ENCODE measurements around the gene PMPCB.

The PMPCB gene

DNA sequence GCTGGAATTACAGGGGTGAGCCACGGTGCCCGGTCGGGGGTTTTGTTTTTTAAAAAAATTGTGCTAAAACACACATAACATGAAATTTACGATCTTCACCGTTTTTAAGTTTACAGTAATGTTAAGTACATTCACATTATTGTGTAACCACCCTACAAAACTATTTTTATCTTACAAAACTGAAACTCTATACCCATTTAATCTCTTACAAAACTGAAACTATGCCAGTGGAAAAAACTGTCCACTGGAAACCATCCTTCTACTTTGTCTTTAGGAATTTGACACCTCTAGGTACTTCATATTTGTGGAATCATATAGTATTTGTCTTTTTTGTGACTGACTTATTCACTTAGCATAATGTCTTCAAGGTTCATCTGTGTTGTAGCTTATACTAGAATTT lies 49.2 kb downstream of the PMPCB start:
- no peak for DNase-seq
- H3K27me3 ChIP-seq (replicated peaks in 2 of 5; ENCODE audit: control insufficient read depth in 4 of 5, insufficient read depth in 5 of 5, low read length in 4 of 5): no peaks in the 10 kb centered on the region
- WGBS (ENCODE audit: insufficient coverage): no CpG with 5 or more reads among the region's 5 CpGs
- ChIA-PET CTCF (interaction anchor here (1.0 kb wide), 1 partner anchor 25 kb away, joined by 3 read pairs; no protein-coding TSS in a partner anchor), POLR2A (no interaction called here)
- H3K4me1 ChIP-seq (ENCODE audit: control extremely low read depth in 1 of 4, control insufficient read depth in 4 of 4, insufficient read depth in 4 of 4, low read length in 3 of 4): peaks cover 27 to 52% (median 34%) of the 10 kb centered on the region in 4 experiments
- H3K9me3 ChIP-seq (ENCODE audit: control extremely low read depth in 1 of 5, control insufficient read depth in 4 of 5, insufficient read depth in 2 of 5, low read depth in 1 of 5, low read length in 4 of 5): no peaks in the 10 kb centered on the region
- H3K27ac ChIP-seq (ENCODE audit: insufficient read depth in 1 of 2, low read depth in 1 of 2, low read length in 2 of 2, poor library complexity in 1 of 2, severe bottlenecking in 2 of 2): no peak overlapping the region
- peaks cover 0 to 14% (median 7%) of the 10 kb centered on the region in 4 experiments for H3K36me3 ChIP-seq (ENCODE audit: control insufficient read depth in 4 of 4, insufficient read depth in 4 of 4, low read length in 3 of 4)
- H3K4me3 ChIP-seq (ENCODE audit: control insufficient read depth in 1 of 7, extremely low read depth in 1 of 7, insufficient read depth in 4 of 7, low read depth in 2 of 7, low read length in 6 of 7): peak overlapping the region in 1 of 7 experiments; percentile 74

DNA sequence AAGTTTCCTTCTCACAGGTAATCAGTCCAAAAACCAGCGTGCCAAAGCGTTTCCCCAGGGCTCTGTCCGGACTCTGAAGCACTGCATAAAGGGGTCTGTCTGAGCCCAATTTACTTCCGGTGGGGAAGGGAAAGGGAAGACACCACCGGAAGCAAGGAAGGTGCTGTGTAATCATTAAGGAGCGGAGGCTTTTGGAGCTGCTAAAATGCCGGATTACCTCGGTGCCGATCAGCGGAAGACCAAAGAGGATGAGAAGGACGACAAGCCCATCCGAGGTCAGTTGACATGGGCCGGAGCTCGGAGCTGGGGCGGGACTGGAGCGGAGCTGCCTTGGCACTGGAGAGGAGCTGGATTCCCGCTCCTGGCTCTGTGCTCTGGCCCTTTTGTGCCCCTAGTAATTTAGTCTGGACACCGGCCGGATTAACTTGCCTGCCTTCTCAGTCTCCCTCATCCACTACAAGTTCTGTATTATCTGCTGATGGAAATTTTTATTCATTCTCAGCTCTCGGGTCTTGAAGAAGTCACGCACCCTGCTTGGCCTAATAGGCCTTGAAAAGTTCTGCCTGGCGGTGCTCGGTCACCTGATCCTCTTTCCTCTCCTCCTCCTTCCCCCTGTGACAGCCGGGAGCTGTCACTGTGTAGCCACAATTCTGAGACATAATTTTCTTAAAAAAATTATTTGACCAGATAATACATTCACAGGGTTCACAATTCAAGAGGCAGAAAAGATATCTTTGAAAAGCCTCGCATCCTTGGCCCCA lies 50.5 kb downstream of the PMPCB start, which contains the start of gene PSMC2:
Gene PSMC2 (plus strand): TSS at position 137 of the 761 bp plus-strand sequence. CDS start 69 bp downstream, at position 206.
- Histone ChIP-seq H3K27me3 (replicated peaks in 2 of 5; ENCODE audit: control insufficient read depth in 4 of 5, insufficient read depth in 5 of 5, low read length in 4 of 5) (no peaks in the 10 kb centered on the region), H3K4me3 (ENCODE audit: control insufficient read depth in 1 of 7, extremely low read depth in 1 of 7, insufficient read depth in 4 of 7, low read depth in 2 of 7, low read length in 6 of 7) (peak within 1 kb of the TSS; percentile 74 to 100 (median 98)), H3K27ac (ENCODE audit: insufficient read depth in 1 of 2, low read depth in 1 of 2, low read length in 2 of 2, poor library complexity in 1 of 2, severe bottlenecking in 2 of 2) (peak within 1 kb of the TSS; percentile 97 to 99), H3K4me1 (ENCODE audit: control extremely low read depth in 1 of 4, control insufficient read depth in 4 of 4, insufficient read depth in 4 of 4, low read length in 3 of 4) (peaks cover 27 to 50% (median 34%) of the 10 kb centered on the region in 4 experiments), H3K36me3 (ENCODE audit: control insufficient read depth in 4 of 4, insufficient read depth in 4 of 4, low read length in 3 of 4) (peaks cover 2 to 18% (median 9%) of the 10 kb centered on the region in 4 experiments), H3K9me3 (ENCODE audit: control extremely low read depth in 1 of 5, control insufficient read depth in 4 of 5, insufficient read depth in 2 of 5, low read depth in 1 of 5, low read length in 4 of 5) (no peaks in the 10 kb centered on the region)
- peak; percentile 95 to 97 (median 96) for DNase-seq
- CTCF ChIA-PET: interaction anchor here (0.7 to 1.8 kb wide), 3 partner anchors 9 to 59 kb away, joined by 3 to 6 read pairs (median 3); no protein-coding TSS in a partner anchor
- 0% methylated on average over 16 of the region's 25 CpGs for WGBS (ENCODE audit: insufficient coverage)
- POLR2A ChIA-PET: no interaction called here

DNA sequence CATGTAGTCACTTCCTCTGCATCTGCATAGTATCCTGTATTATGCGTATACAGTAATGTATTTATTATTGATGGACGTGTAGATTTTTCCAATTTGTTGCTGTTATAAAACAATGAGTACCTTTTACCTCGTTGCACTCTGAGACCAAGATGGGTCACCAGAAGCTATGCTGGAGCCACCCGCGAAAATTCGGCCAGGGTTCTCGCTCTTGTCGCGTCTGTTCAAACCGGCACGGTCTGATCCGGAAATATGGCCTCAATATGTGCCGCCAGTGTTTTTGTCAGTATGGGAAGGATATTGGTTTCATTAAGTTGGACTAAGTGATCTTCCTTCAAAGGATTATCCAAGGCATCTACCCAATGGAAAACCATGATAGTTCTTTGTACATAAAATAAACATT lies 51.2 kb downstream of the PMPCB start:
- CTCF ChIA-PET: interaction anchor here (1.0 to 1.8 kb wide), 2 partner anchors 10 to 58 kb away, joined by 3 to 6 read pairs; no protein-coding TSS in a partner anchor
- peaks cover 23 to 44% (median 31%) of the 10 kb centered on the region in 4 experiments for H3K4me1 ChIP-seq (ENCODE audit: control extremely low read depth in 1 of 4, control insufficient read depth in 4 of 4, insufficient read depth in 4 of 4, low read length in 3 of 4)
- H3K9me3 ChIP-seq (ENCODE audit: control extremely low read depth in 1 of 5, control insufficient read depth in 4 of 5, insufficient read depth in 2 of 5, low read depth in 1 of 5, low read length in 4 of 5): no peaks in the 10 kb centered on the region
- H3K36me3 ChIP-seq (ENCODE audit: control insufficient read depth in 4 of 4, insufficient read depth in 4 of 4, low read length in 3 of 4): peaks cover 3 to 20% (median 11%) of the 10 kb centered on the region in 4 experiments
- peak overlapping the region; percentile 97 to 99 for H3K27ac ChIP-seq (ENCODE audit: insufficient read depth in 1 of 2, low read depth in 1 of 2, low read length in 2 of 2, poor library complexity in 1 of 2, severe bottlenecking in 2 of 2)
- WGBS (ENCODE audit: insufficient coverage): 2% methylated on average over 10 of the region's 13 CpGs
- no peaks in the 10 kb centered on the region for H3K27me3 ChIP-seq (replicated peaks in 2 of 5; ENCODE audit: control insufficient read depth in 4 of 5, insufficient read depth in 5 of 5, low read length in 4 of 5)
- POLR2A ChIA-PET: no interaction called here
- H3K4me3 ChIP-seq (ENCODE audit: control insufficient read depth in 1 of 7, extremely low read depth in 1 of 7, insufficient read depth in 4 of 7, low read depth in 2 of 7, low read length in 6 of 7): peak overlapping the region in 6 of 7 experiments; percentile 74 to 100 (median 98)
- DNase-seq: peak in 2 of 3 donors; percentile 15 to 21

DNA sequence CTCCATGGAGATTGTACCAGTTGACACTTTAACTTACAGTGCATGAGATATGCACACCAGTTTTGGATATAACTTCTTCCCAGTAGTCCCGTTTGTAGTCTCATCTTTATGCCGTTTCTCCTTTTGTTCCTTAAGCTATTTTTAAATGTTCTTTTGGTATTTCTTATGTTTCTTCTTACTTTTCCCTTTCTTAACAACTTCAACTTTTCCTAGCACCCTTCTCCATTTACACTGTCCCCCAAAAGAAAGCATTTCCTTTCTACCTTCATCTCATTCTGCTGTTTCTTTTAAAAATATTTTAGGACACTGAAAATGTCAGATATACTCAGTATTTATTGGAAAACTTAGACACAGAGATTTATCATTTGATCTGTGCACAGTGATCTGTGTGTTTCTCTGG lies 51.7 kb downstream of the PMPCB start:
- DNase-seq: no peak
- WGBS (ENCODE audit: insufficient coverage): no CpG with 5 or more reads among the region's 2 CpGs
- no peaks in the 10 kb centered on the region for H3K9me3 ChIP-seq (ENCODE audit: control extremely low read depth in 1 of 5, control insufficient read depth in 4 of 5, insufficient read depth in 2 of 5, low read depth in 1 of 5, low read length in 4 of 5)
- H3K4me3 ChIP-seq (ENCODE audit: control insufficient read depth in 1 of 7, extremely low read depth in 1 of 7, insufficient read depth in 4 of 7, low read depth in 2 of 7, low read length in 6 of 7): peak overlapping the region in 5 of 7 experiments; percentile 74 to 100 (median 98)
- H3K27ac ChIP-seq (ENCODE audit: insufficient read depth in 1 of 2, low read depth in 1 of 2, low read length in 2 of 2, poor library complexity in 1 of 2, severe bottlenecking in 2 of 2): peak overlapping the region in 1 of 2 experiments; percentile 99
- POLR2A ChIA-PET: no interaction called here
- CTCF ChIA-PET: interaction anchor here (1.8 kb wide), 1 partner anchor 57 kb away, joined by 6 read pairs; no protein-coding TSS in a partner anchor
- H3K4me1 ChIP-seq (ENCODE audit: control extremely low read depth in 1 of 4, control insufficient read depth in 4 of 4, insufficient read depth in 4 of 4, low read length in 3 of 4): peaks cover 18 to 39% (median 26%) of the 10 kb centered on the region in 4 experiments
- H3K36me3 ChIP-seq (ENCODE audit: control insufficient read depth in 4 of 4, insufficient read depth in 4 of 4, low read length in 3 of 4): peaks cover 3 to 20% (median 11%) of the 10 kb centered on the region in 4 experiments
- no peaks in the 10 kb centered on the region for H3K27me3 ChIP-seq (replicated peaks in 2 of 5; ENCODE audit: control insufficient read depth in 4 of 5, insufficient read depth in 5 of 5, low read length in 4 of 5)

DNA sequence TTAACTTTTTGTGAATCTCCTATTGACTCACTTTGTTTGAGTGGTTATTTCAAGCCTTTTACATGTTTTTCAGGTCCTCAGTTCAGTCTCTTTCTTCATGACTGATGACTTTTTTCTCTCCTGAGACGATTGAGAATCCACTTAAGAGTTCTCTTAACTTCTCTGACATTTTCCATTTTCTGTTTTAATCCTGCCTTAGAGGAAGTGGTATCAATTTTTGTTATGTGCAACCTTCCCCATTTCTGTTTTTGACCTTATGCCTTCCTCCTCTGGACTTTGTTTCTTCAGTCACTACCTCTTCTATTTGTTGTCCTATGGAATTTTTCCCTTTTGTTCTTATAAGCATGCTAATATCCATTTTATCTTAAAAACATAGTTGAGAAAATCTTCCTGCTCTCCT lies 52.6 kb downstream of the PMPCB start:
- peak overlapping the region in 1 of 7 experiments; percentile 4 for H3K4me3 ChIP-seq (ENCODE audit: control insufficient read depth in 1 of 7, extremely low read depth in 1 of 7, insufficient read depth in 4 of 7, low read depth in 2 of 7, low read length in 6 of 7)
- CTCF ChIA-PET: no interaction called here

More for the DNA sequence above, 52.6 kb downstream of the PMPCB start:
- POLR2A ChIA-PET: no interaction called here
- WGBS (ENCODE audit: insufficient coverage): no CpG with 5 or more reads among the region's 1 CpG
- H3K27me3 ChIP-seq (replicated peaks in 2 of 5; ENCODE audit: control insufficient read depth in 4 of 5, insufficient read depth in 5 of 5, low read length in 4 of 5): no peaks in the 10 kb centered on the region
- peaks cover 15 to 37% (median 26%) of the 10 kb centered on the region in 4 experiments for H3K4me1 ChIP-seq (ENCODE audit: control extremely low read depth in 1 of 4, control insufficient read depth in 4 of 4, insufficient read depth in 4 of 4, low read length in 3 of 4)
- H3K9me3 ChIP-seq (ENCODE audit: control extremely low read depth in 1 of 5, control insufficient read depth in 4 of 5, insufficient read depth in 2 of 5, low read depth in 1 of 5, low read length in 4 of 5): no peaks in the 10 kb centered on the region
- H3K27ac ChIP-seq (ENCODE audit: insufficient read depth in 1 of 2, low read depth in 1 of 2, low read length in 2 of 2, poor library complexity in 1 of 2, severe bottlenecking in 2 of 2): no peak overlapping the region
- DNase-seq: no peak
- peaks cover 3 to 26% (median 14%) of the 10 kb centered on the region in 4 experiments for H3K36me3 ChIP-seq (ENCODE audit: control insufficient read depth in 4 of 4, insufficient read depth in 4 of 4, low read length in 3 of 4)

Data from common myeloid progenitor, CD34-positive (primary cell).